ENCODE results near the gene F7.
"Not testable (repeated sequence)": the region's sequence is repeated elsewhere in the genome, so short reads cannot be mapped to it uniquely, and the experiment has no call there.

DNA sequence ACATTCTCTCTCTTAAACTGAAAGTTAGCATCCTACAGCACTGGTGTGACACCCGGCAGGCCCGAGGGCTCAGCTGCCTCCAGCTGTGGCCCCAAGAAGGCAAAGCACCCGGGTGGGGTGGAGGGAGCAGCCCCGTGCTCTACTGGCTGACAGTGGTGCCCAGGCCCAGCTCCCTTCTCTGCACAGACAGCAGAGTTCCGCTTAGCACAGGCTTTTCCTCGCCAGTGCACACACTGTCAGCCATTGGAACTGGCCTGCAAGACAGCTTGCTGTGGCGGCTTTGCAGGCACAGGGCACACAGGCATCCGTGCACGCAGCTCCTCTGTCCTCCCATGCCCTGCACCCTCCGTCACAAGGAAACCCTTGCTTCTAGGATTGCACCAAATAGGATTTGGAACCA, 3.3 kb upstream of the F7 start:
- TF ChIP-seq, protein P1, sequence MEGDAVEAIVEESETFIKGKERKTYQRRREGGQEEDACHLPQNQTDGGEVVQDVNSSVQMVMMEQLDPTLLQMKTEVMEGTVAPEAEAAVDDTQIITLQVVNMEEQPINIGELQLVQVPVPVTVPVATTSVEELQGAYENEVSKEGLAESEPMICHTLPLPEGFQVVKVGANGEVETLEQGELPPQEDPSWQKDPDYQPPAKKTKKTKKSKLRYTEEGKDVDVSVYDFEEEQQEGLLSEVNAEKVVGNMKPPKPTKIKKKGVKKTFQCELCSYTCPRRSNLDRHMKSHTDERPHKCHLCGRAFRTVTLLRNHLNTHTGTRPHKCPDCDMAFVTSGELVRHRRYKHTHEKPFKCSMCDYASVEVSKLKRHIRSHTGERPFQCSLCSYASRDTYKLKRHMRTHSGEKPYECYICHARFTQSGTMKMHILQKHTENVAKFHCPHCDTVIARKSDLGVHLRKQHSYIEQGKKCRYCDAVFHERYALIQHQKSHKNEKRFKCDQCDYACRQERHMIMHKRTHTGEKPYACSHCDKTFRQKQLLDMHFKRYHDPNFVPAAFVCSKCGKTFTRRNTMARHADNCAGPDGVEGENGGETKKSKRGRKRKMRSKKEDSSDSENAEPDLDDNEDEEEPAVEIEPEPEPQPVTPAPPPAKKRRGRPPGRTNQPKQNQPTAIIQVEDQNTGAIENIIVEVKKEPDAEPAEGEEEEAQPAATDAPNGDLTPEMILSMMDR (IDR thresholded peaks at IDR 0.05 in 4 of 5, conservative IDR thresholded peaks at IDR 0.05 in 1 of 5) = not testable (repeated sequence)
- TF ChIP-seq POLR2A (IDR thresholded peaks at IDR 0.05) = not testable (repeated sequence)
